ENCODE results near the gene NRAP.

Gene NRAP

DNA sequence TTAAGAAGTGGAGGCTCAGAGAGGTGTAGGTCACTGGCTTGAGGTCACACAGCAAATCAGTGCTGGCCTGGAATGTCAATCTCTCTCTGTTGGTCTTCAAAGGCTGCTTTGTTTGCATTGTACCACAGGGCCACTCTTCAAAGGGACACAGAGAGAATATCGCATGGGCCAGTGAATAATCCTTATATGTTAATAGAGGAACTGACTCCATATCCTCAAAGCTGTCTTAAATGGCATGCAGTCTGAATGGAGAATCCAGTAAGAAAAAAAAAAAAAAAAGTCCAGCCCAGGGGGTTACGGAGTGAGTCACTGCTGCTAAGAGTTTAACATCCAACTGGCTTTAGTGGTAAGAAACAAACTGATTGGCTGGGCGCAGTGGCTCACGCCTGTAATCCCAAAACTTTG, 54.1 kb downstream of the NRAP start:
- no peak for DNase-seq (ENCODE audit: extremely low spot score)
- no peak for TF ChIP-seq ZNF384 (IDR thresholded peaks at IDR 0.05)
- no peak for TF ChIP-seq FOXK2 (IDR thresholded peaks at IDR 0.05)
- TF ChIP-seq SUZ12 (IDR thresholded peaks at IDR 0.05), result no peak
- TF ChIP-seq CTBP1 (IDR thresholded peaks at IDR 0.05; ENCODE audit: borderline replicate concordance), result no peak
- ChIA-PET POLR2A (no interaction called here), CTCF (no interaction called here)

DNA sequence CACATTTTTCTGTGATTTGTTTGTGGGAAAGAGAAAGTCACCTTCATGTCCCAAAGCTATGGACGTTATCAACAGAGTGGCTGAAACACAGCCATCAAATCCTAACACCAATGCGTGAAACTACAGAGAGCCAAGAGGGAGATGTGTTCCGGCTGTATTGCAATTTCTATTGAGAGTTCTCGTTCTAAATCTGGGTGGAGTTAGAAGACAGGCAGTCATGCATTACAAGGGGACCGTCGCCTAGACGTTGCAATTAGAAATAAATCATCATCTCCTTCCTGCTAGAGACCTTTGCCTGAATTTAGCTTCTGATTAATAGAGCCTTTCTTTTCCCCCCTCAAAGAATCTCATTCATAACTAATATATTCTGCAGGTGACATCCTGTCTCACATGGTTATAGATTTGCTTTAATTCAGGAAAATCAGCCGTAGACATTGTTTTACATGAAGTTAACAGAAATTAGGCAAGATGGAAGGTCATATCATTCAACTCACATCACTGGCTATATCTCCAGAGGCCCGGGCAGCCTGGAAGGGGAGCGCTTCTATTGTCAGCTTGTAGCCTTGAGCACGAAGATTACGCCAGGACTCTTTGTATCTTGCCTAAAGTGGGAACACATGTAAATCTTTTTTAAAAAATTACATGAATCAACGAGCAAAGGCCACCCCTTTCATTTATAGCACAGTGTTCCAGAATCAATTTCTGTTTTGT, 58.4 kb downstream of the NRAP start:
- CTCF ChIA-PET, result no interaction called here
- no peak for DNase-seq (ENCODE audit: extremely low spot score)
- TF ChIP-seq CTBP1 (IDR thresholded peaks at IDR 0.05; ENCODE audit: borderline replicate concordance) (no peak), ARNT (IDR thresholded peaks at IDR 0.05) (no peak), FOXK2 (IDR thresholded peaks at IDR 0.05) (no peak), SP1 (IDR thresholded peaks at IDR 0.05) (no peak), NFRKB (IDR thresholded peaks at IDR 0.05) (no peak), SUZ12 (IDR thresholded peaks at IDR 0.05) (no peak), FOXA1 (IDR thresholded peaks at IDR 0.05) (no peak), TARDBP (IDR thresholded peaks at IDR 0.05) (no peak), L3MBTL2 (conservative IDR thresholded peaks at IDR 0.05) (no peak)
- POLR2A ChIA-PET, result no interaction called here

DNA sequence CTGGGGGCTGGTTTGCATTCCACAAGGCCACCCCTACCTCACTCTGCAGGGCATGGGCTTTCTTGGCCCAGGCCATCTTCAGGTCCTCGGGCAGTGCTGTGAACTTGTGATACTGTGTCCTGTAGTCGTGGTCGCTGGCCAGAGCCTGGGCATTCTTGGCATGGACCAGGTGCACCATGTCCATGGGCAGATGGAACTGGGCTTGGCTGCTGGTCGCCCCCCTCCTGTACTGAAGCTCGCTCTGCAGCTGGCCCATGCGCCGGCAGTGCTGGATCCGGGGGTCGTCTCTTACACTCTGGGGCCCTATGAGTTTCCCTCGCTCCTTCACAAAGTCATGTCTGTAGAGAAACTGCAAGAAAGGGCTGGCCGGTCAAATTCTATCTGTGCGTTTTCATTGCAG, 59.3 kb downstream of the NRAP start:
- ChIA-PET CTCF (no interaction called here), POLR2A (no interaction called here)
- no peak for DNase-seq (ENCODE audit: extremely low spot score)
- TF ChIP-seq ARNT (IDR thresholded peaks at IDR 0.05) (no peak), NFRKB (IDR thresholded peaks at IDR 0.05) (no peak), BHLHE40 (IDR thresholded peaks at IDR 0.05; ENCODE audit: borderline replicate concordance) (no peak), FOXK2 (IDR thresholded peaks at IDR 0.05) (no peak), ZNF384 (IDR thresholded peaks at IDR 0.05) (no peak), TARDBP (IDR thresholded peaks at IDR 0.05) (no peak), CTBP1 (IDR thresholded peaks at IDR 0.05; ENCODE audit: borderline replicate concordance) (no peak), FOXM1 (IDR thresholded peaks at IDR 0.05; ENCODE audit: borderline replicate concordance) (no peak), HDGF (IDR thresholded peaks at IDR 0.05; ENCODE audit: borderline replicate concordance) (no peak), LEF1 (IDR thresholded peaks at IDR 0.05; ENCODE audit: borderline replicate concordance) (no peak), L3MBTL2 (conservative IDR thresholded peaks at IDR 0.05) (no peak), FOXA1 (IDR thresholded peaks at IDR 0.05) (no peak), SUZ12 (IDR thresholded peaks at IDR 0.05) (no peak), SP1 (IDR thresholded peaks at IDR 0.05) (no peak), ELF4 (IDR thresholded peaks at IDR 0.05) (no peak)
- TF ChIP-seq, protein P1, sequence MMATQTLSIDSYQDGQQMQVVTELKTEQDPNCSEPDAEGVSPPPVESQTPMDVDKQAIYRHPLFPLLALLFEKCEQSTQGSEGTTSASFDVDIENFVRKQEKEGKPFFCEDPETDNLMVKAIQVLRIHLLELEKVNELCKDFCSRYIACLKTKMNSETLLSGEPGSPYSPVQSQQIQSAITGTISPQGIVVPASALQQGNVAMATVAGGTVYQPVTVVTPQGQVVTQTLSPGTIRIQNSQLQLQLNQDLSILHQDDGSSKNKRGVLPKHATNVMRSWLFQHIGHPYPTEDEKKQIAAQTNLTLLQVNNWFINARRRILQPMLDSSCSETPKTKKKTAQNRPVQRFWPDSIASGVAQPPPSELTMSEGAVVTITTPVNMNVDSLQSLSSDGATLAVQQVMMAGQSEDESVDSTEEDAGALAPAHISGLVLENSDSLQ (IDR thresholded peaks at IDR 0.05), result no peak

DNA sequence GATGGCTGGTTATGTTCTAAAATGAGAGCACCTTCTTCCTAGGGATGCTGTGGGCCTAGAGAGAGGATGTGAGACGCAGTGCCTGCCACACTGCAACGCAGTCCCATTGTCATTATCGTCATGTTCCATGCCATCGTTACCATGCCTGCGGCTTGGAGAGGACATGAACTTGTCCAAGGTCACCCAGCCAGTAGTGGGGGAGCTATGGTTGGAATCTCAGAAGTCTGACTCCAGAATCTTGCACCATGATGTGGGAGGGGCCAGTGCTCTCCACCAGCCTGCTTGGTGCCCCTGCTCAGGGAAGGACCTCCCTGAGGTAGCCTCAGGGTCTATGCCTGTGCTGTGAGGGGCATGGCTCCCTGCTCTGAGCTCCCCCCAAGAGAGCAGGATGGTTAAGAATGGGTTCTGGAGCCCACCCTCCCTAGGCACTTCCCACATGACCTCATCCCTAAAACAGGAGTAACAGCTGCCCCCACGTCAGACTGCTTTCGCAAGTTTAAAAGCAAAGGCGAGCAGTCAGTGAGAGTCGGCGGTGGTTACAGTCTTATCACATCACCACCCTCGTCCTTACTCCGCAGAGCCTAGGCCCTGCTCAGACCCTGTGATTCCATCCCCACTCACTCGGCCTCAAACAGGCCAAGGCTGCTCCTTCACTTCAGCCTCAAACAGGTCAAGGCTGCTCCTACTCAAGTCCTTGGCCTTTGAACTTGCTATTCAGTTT, 60.6 kb downstream of the NRAP start:
- no peak for DNase-seq (ENCODE audit: extremely low spot score)
- CTCF ChIA-PET, result no interaction called here
- POLR2A ChIA-PET, result no interaction called here
- TF ChIP-seq NFRKB (IDR thresholded peaks at IDR 0.05) (no peak), TARDBP (IDR thresholded peaks at IDR 0.05) (no peak), SP1 (IDR thresholded peaks at IDR 0.05) (no peak), CTBP1 (IDR thresholded peaks at IDR 0.05; ENCODE audit: borderline replicate concordance) (no peak), L3MBTL2 (conservative IDR thresholded peaks at IDR 0.05) (no peak), FOXM1 (IDR thresholded peaks at IDR 0.05; ENCODE audit: borderline replicate concordance) (no peak), ARNT (IDR thresholded peaks at IDR 0.05) (no peak), ZNF384 (IDR thresholded peaks at IDR 0.05) (no peak), ELF4 (IDR thresholded peaks at IDR 0.05) (no peak), SUZ12 (IDR thresholded peaks at IDR 0.05) (no peak), FOXA1 (IDR thresholded peaks at IDR 0.05) (no peak), BHLHE40 (IDR thresholded peaks at IDR 0.05; ENCODE audit: borderline replicate concordance) (no peak), FOXK2 (IDR thresholded peaks at IDR 0.05) (no peak), HDGF (IDR thresholded peaks at IDR 0.05; ENCODE audit: borderline replicate concordance) (no peak), LEF1 (IDR thresholded peaks at IDR 0.05; ENCODE audit: borderline replicate concordance) (no peak)
- TF ChIP-seq, protein P1 (IDR thresholded peaks at IDR 0.05), result no peak

DNA sequence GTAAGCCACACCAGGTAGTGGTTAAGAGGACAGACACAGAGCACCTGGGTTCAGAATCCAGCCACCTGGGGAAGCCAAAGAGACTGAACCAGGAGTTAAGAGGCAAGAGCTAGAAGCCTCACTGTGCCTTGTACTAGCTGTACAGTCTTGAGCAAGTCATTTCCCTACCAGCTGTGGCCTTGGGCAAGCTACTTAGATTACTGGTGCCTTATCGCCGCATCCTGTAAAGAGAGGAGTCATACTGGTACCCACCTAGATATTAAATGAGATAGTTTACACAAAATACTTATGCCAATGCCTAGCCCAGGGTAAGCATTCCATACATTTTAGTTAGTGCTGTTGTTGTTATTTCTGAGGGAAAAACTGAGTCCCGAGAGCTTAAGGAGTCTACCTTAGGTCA, 63.3 kb downstream of the NRAP start:
- POLR2A ChIA-PET, result no interaction called here
- CTCF ChIA-PET, result no interaction called here
- TF ChIP-seq HDGF (IDR thresholded peaks at IDR 0.05; ENCODE audit: borderline replicate concordance) (no peak), L3MBTL2 (conservative IDR thresholded peaks at IDR 0.05) (no peak), TARDBP (IDR thresholded peaks at IDR 0.05) (no peak), ZNF384 (IDR thresholded peaks at IDR 0.05) (no peak), LEF1 (IDR thresholded peaks at IDR 0.05; ENCODE audit: borderline replicate concordance) (no peak)
- TF ChIP-seq, protein P1 (IDR thresholded peaks at IDR 0.05), result no peak
- DNase-seq (ENCODE audit: extremely low spot score), result no peak

DNA sequence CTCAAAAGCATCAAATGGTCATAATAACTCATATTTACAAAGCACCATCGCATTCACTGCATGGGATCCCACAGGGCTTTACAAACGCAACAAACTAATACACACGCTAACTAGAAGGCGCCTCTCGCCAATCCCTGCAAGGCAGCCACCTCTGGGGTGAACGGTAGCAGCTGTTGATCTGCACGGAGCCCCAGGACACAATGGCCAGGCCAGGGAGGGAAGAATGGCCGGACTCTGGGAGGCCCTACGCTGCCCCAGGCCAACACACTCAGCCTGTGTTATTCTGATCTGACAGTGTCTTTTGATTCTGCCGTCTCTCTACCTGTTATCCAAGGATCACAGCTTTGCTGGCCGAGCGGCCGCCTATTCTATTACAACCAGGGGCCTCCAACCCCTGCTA, 69.2 kb downstream of the NRAP start:
- POLR2A ChIA-PET, result no interaction called here
- no peak for DNase-seq (ENCODE audit: extremely low spot score)
- CTCF ChIA-PET, result no interaction called here
- TF ChIP-seq ELF4 (IDR thresholded peaks at IDR 0.05) (no peak), TARDBP (IDR thresholded peaks at IDR 0.05) (no peak), SUZ12 (IDR thresholded peaks at IDR 0.05) (no peak), ZNF384 (IDR thresholded peaks at IDR 0.05) (no peak), ARNT (IDR thresholded peaks at IDR 0.05) (no peak), LEF1 (IDR thresholded peaks at IDR 0.05; ENCODE audit: borderline replicate concordance) (no peak), HDGF (IDR thresholded peaks at IDR 0.05; ENCODE audit: borderline replicate concordance) (no peak), FOXK2 (IDR thresholded peaks at IDR 0.05) (no peak), FOXA1 (IDR thresholded peaks at IDR 0.05) (no peak), BHLHE40 (IDR thresholded peaks at IDR 0.05; ENCODE audit: borderline replicate concordance) (no peak), SP1 (IDR thresholded peaks at IDR 0.05) (no peak), FOXM1 (IDR thresholded peaks at IDR 0.05; ENCODE audit: borderline replicate concordance) (no peak), CTBP1 (IDR thresholded peaks at IDR 0.05; ENCODE audit: borderline replicate concordance) (no peak), L3MBTL2 (conservative IDR thresholded peaks at IDR 0.05) (no peak), NFRKB (IDR thresholded peaks at IDR 0.05) (no peak)
- TF ChIP-seq, protein P1 (IDR thresholded peaks at IDR 0.05), result no peak
